GM19239 (cell line): Measurements from ENCODE around the gene KRT27.

Experiments
- DNase-seq: peaks from one replicate; pipeline ENCODE4 v3.0.0; 2011; ENCODE audit warnings: low spot score; ENCODE audit not compliant: insufficient read length
- FAIRE-seq: peaks from 2 replicates; lab custom pipeline; 2011; peaks lifted over from hg19 to GRCh38; lab: Jason Lieb, UNC

Gene KRT27

DNA sequence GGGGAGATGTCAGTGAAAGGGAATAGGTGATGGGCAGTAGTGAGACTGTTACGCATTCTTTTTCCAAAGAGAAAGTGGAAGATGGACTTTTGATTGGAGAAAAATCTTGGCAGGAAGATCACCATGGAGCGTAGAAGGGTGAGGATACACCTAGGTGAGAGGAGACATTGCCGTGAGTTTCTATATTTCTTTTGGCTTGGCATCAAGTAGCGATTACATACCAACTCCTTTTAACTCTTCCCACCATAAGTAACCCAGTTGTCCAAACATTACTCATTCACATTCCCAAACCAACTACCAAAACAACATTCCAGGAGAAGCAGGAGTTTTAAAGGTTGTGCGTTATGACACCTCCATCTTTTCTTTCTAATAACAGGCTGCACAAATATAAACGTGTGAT is 28.1 kb upstream of the KRT27 start:
- FAIRE-seq (no peak), DNase-seq (no peak)

DNA sequence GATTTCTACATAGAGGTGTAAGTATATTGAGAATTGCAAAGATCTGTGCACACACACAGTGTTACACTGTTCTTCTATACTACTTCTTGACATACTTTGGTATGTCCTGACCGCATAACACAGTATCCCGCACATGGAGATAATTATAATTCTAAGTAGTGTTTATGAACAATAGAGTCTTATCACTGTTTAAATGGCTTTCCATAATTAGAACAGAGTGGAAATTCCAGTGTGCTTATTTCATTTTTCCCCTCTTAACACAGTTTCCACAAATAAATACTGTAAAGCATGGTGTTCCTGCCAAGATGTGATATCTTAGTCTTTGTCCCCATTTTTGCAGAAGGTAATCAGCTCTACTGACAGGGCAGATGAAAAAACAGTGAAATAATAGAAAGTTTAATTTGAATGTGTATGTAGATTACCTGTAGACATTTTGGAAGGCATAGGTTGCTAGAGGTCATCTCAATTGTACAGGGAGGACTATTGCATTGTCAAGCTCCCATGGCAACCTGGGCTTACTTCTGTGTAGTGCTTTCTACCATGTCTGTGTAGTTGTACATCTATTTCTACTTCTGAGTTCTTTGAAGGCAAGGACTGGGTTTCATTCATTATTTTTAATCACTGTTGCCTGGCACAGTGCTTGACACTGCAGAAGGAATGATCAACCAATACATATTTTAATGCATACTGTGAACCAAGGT is 27.5 kb upstream of the KRT27 start:
- FAIRE-seq (no peak), DNase-seq (no peak)

DNA sequence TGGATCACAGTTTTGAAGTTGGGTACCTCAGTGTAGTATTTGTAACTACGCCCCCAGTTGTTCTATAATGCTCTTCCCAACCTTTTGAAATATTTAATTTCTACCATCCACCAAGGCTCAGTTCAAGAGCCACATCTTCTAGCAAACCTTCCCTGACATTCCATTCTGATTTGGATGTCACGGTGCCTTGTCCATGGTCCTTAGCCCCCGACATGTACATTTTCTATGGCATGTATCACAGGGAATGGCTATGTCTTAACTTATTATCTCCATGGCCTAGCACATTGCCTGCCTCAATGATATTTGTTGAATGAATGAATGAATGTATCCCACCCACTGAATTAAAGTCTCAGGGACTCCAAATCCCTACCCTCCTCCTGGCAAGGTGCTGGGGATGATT is 23.8 kb upstream of the KRT27 start:
- no peak for FAIRE-seq

DNA sequence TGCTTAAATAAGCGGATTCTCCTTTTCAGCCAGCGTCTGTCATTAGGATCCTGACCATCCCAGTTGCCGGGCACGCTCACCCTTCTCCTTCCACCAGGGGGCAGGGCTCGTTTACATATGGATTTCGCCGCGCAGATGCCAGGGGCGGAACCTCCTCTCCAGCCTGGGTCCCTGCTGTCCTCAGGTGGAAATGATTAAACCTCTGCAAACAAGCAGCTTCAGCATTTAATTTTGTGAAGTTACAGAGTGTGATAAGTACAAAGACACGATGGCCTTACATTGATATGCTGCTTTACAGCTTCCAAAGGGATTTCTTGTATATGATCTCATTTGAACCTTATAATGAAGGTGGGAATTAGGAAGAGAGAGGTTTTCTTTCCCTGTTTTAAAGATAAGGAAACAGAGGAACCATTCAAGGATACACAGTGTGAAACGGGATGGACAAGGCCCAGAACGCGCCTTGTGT is 21.3 kb upstream of the KRT27 start:
- DNase-seq (peak; percentile 56), FAIRE-seq (peak; percentile 85)

More for the DNA sequence above, 23.8 kb upstream of the KRT27 start:
- no peak for DNase-seq

DNA sequence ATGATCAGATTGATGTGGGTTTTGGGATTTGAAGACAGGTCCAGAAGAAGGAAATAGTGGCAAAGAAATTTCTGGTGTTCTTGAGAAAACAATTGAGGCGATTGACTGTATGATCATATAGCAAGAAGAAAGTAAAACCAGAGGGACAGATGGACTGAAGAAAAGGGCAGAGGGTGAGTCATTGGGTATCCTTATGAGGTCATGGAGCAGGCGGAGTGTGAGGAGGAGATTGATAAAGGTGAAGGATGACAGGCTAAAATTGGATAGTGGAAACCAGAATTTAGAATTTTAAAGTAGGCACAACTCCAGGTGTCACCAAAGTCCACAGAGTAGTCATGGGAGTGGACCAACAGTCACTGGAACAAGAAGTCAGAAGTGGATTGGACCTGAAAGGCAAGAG is 18.8 kb upstream of the KRT27 start:
- DNase-seq (no peak), FAIRE-seq (no peak)

DNA sequence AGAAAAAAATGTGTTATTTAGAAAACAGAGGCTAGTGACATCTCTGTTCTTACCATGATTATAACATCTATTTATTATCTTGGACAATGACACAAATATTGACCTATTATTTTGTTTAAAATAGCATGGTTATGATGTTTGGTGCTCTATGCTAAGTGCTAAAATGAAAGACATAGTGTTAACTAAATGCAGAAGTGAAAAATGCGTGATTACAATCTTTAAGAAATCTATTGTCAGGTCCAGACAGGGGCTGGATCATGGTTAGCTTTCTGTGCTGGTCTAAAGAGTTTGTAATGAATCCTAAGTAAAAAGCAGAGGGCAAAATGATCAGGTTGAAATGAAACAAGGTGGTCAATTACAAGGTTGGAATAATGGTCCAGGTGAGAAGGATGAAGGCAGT is 18.0 kb upstream of the KRT27 start:
- DNase-seq (no peak), FAIRE-seq (no peak)

DNA sequence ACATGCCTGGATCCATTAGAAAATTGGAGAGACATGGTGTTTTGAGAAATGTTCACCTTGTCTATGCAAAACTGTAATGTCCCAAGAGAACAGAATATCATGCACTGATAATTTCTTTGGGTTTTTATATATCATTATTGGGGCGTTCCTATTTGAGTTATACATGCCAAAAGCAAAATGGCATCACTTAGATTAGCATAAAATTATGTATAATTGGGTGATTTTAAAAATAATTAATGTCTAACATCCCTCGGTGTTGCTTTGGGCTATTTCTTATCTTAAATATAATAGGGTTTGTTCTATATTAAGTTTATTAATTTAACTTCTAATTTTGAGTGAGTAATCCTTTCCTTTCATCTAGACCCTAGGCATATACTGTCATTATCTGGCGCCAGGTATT is 17.5 kb upstream of the KRT27 start, which contains the start of gene KRT28:
KRT28 (minus strand) TSS at position 101 of the 400 bp plus-strand sequence; CDS start at position 35, 66 bp downstream.
- FAIRE-seq (no peak), DNase-seq (no peak)

DNA sequence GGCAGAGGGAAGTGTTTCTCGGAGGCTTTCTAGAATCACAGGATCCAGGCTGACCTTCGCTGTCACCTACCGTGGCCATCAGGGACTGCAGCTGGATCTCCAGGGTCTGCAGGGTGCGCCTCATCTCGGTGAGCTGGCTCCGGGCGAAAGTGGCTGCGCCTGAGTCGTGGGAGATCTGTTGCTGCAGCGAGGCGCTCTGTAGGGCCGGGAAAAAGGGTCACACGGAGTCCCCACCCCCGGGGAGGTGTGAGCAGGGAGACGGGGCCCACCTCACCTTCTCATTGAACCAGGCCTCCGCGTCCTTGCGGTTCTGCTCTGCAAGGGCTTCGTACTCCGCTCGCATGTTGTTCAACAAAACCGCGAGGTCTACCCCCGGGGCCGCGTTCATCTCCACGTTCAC is 14.5 kb upstream of the KRT27 start:
- DNase-seq (no peak), FAIRE-seq (no peak)

DNA sequence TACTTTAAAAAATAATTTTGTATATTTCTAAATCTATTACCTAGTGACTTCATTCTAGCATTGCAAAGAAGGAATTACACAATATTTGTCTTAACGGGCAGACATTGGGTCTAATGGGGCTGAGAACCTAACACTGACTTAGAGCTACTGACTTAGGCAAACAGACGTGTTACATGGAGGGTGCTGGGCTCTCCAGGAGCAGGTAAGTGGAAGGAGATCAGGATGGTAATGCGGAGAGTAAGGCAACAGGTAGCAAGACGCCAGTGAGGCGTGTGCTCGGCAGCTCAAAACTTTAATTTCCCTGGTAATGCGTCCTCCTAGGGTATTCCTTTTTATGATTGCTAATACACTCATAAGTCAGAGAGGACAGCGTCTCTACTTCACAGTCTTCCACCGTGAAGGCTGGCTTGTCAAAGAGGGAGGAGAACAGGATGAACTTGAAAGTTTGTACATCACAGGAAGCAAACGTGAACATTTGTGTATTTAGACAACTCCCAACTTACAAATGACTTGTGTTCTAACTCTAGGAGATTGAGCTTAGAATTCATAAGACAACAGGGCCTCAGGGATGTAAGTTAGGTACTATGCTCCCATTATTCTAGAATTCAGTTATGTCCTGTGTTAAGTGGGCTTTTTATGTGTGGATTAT is 12.8 kb upstream of the KRT27 start:
- DNase-seq = no peak

DNA sequence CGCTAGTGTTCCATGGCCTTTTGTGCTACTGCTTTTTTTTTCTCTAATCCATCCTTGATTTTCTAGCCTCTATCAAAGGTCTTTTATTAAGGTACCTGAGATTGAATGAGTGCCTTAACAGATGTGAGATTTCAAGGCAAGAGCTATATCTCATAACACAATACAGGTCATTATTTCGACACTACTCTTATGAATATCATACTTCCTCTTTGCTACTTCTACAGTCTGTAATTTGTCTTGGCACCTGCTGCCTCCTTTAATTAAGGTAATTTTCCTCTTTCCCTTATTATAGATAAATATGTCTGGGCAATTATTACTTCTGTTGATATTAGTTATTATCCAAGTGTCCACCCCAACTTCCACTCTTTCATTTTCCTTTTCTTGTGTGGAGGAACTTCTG is 12.1 kb upstream of the KRT27 start:
- DNase-seq (no peak), FAIRE-seq (no peak)

More for the DNA sequence above, 12.8 kb upstream of the KRT27 start:
- no peak for FAIRE-seq

DNA sequence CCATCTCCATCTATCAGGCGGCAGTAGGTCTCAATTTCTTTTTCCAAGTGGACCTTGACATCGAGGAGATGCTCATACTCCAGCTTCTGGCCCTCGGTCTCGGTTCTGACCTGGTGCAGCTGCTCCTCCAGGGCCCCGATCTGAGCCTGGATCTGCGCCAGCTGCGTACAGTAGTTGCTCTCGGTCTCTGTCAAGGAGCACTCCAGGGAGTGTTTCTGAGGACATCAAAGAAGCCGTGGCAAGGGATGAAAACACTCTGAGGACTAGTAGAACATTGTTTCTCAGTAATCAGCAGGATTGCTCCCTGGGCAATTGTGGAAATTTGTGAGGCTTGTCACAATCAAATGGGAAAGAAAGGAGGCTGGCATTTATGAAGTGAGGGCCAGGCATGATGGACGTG is 11.5 kb upstream of the KRT27 start:
- no peak for FAIRE-seq

DNA sequence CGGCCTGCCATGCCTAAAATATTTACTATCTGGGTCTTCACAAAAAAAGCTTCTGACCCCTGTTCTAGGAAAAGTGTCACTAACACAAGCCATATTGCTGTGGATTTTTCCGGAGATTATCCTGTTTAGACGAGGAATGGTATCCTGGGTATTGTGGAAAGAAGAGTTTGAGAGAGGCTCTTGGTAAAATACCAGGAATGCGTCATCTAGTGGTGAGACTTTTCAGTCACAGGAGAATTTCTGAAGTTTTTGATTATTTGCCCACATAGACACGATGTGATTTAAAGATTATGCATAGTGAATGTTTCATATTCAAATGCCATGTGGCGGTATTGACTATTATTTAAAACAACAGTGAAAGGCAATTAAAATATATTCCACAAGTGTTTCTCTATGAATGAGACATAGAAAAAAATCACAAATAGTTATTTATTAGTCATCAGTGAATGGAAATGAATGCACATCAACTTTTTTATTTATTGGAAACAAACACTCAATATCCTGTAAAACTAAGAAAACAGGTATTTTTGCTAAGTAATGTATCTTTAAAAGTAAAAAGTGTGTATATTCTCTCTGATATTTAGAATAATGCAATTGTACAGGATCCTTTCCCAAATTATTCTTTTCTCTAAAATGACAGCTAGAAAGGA is 9.6 kb upstream of the KRT27 start:
- DNase-seq (no peak), FAIRE-seq (no peak)

More for the DNA sequence above, 11.5 kb upstream of the KRT27 start:
- no peak for DNase-seq

DNA sequence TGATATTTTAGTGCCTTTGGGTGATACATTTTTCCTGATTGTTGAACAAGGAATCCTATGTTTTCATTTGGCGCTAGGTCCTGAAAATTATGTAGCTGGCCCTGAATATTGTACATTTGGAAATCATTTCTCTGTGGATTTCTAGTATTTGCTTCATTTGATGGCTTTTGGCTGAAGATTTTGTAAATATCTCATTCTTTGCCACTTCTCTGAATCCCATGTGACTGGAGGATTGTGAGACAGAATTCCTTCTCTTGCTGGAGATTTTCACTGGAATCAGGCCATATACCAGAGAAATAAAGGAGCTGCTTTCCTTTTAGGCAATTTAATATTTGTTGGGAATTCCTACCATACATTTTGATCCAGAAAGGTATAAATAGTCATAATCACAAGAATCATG is 8.8 kb upstream of the KRT27 start:
- FAIRE-seq (no peak), DNase-seq (no peak)

DNA sequence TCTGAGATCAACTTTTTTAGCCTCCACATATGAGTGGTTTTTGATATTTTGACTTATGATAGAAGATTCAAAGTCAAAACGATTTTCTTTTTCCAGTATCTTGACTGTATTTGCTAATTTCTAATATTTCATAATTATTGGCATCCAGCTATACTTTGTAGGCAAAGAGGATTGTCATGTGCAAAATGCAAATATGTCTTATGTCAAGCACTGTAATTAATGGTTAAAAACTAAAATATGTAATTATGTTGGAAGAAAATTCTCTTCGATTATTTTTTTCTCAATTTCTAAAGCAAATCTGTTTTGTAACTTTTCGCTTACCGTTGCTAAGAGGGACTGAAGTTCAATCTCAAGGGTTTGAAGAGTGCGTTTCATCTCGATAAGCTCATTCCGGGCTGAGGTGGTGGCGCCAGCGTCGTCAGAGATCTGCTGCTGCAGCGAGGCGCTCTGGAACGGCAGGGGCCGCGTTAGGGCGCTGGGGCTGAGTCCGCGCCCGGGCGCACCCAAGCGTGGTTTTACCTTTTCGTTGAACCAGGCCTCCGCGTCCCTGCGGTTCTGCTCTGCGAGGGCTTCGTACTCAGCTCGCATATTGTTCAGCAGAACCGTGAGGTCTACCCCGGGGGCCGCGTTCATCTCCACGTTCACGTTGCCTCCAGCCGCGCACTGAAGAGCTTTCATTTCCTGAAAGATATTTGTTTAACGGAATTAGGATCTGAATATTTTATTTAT is 3.0 kb downstream of the KRT27 start:
- no peak for DNase-seq

DNA sequence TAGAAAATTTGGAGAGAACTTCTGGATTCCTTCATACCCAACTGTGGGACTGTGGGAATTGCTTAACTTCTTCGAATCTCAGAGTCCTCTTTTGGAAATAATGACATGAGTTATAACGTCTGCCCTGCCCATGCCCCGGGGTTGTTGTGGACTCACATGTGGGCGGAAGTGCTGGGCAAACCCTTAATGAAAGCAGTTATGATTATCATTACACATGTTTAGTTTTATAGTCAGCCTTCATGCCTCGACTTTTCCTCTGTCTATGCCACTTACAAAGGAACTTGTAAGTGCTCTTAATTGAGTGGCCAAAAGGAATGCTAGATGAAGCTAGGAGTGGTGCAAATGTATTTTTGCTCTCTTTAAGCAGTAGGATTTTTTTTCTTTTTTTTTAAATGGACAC is 3.9 kb downstream of the KRT27 start:
- FAIRE-seq (no peak), DNase-seq (no peak)

More for the DNA sequence above, 3.0 kb downstream of the KRT27 start:
- no peak for FAIRE-seq

DNA sequence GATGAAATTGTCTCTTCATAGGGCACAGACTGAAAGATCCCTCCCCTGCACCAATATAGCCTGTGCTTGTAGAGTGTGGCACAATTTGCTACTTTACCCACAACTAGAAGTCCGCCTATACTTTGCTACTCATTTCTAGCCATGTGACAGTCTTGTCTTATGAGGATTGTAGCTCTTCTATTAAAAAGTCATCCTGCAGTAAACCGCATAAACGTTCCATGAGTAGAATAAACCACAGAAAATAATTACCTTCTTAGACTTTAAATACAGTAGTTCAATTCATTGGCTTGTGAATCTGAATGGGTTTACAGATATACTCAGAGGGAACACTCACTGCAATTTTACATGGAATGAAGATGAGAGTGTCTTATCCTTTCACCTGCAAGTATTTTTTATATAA is 4.4 kb downstream of the KRT27 start:
- DNase-seq = no peak
- no peak for FAIRE-seq

DNA sequence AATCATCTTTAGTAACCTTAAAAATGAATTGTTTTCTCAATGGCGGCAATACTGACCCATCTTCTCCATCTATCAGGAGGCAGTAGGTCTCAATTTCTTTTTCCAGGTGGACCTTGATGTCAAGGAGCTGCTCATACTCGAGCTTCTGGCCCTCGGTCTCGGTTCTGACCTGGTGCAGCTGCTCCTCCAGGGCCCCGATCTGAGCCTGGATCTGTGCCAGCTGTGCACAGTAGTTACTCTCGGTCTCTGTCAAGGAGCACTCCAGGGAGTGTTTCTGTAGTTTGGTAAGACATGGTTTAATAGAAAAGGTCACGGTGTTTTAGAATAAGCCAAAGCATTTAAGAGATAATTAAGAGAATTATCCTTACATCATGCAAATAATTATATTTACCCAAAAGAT is 4.9 kb downstream of the KRT27 start:
- FAIRE-seq (no peak), DNase-seq (no peak)

DNA sequence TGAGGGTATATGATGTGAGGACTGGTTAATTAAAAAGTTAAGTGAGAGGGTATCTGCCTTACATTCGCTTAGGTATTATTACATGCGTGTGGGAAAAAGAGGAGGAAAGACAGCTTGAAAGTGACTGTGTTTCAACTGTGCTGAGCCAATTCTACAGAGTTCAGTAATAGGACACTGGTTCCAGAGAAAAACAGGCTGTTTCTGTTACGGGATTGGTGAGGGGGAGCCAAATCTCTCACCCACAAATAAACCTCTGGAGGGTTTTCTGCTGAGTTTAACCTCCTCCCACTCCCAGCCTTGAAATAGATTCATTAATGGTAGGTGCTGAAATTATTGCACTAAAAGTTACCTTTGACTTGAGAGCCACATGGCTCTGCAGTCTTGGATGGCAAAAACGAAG is 6.4 kb downstream of the KRT27 start:
- FAIRE-seq = no peak
- no peak for DNase-seq

DNA sequence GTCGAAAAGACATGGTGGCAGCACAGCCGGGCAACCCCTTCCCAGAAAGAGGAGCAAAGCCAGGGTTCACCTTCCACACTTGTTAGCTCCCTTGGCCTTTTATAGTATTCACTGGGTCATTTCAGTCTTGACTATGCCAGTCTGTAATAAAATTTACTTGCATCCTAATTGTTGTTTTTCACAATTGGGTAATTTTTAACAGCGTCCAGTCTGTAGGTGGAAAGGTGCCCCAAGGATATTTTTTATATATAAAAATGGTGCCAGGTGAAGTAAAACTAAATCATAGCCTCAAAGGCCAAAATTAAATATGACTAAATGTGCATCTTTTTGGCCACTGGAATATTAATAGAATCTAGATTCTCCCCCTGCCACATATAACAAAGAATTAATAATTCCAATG is 10.2 kb downstream of the KRT27 start, which contains the start of gene KRT26:
KRT26 (minus strand) TSS at position 101 of the 400 bp plus-strand sequence; CDS start at position 13, 88 bp downstream.
- FAIRE-seq = no peak
- no peak for DNase-seq

DNA sequence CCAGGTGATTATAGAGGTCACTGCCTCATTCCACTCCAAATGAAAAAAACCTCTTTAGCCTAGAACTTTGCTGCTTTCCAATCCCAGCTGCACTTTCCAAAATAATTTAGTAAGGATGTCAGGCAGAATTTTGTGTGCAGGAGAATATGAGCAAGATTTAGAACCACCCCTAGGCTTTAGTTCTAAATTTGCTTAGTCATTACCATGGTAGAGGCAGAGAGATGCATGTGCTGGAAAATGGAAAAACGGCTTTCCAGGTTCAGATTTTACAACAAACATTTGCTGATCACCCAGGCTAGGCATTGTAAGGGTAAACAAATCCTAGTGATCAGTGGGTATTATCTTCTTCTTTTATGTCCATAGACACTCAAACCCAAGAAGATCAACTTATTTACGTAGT is 16.7 kb downstream of the KRT27 start:
- FAIRE-seq = no peak
- no peak for DNase-seq

DNA sequence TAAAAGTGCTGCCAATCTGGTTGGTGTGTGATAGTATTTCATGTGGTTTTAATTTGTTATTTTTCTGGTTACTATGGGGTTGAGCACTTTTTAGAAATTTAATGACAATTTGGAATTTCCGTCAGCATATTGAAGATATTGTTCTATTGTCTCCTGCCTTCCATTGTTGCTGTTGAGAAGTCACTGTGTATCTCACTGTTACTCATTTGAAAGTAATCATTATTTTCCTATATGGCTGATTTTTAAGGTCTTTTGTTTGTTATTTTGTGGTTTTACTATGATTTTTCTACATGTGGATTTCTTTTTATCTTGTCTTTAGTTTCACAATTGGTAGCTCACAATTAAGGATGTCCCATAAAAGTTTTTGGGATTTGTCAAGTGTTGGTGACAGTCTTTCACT is 18.6 kb downstream of the KRT27 start:
- FAIRE-seq (no peak), DNase-seq (no peak)
